HepG2 (cell line): ENCODE measurements around the gene ISG20.

Experiments used
- EZH2 ChIP-seq: conservative IDR thresholded peaks from 2 replicates; pipeline ENCODE4 v1.6.1; 2012; ENCODE audit warnings: mild to moderate bottlenecking, low read depth, low read length, moderate library complexity
- FOXP1 ChIP-seq, 2 experiments: fragments of 450-650 bp in 1 of 2; IDR thresholded peaks; 2 replicates each; pipeline ENCODE4 v1.6.1; 2017 to 2018; ENCODE audit warnings: antibody characterized with exemption in 1 of 2
- REST ChIP-seq, 2 experiments: IDR thresholded peaks; 2 replicates each; pipeline ENCODE4 v1.6.1; 2011 to 2012; ENCODE audit warnings: low read length in 2 of 2, borderline replicate concordance in 1 of 2, low read depth in 1 of 2, mild to moderate bottlenecking in 1 of 2, moderate library complexity in 1 of 2
- SOX6 ChIP-seq, 2 experiments: fragments of 450-650 bp in 1 of 2; sonication (generic) in 1 of 2; formaldehyde crosslinking in 1 of 2; IDR thresholded peaks; 2 replicates each; pipeline versions ENCODE4 v1.4.0 to v1.6.1; 2017 to 2020; ENCODE audit warnings: antibody characterized with exemption in 1 of 2, mild to moderate bottlenecking in 1 of 2, missing genetic modification reagents in 1 of 2
- ZBTB38 ChIP-seq: sonication (generic); formaldehyde crosslinking; IDR thresholded peaks from 2 replicates; pipeline ENCODE4 v1.5.1; 2020; ENCODE audit warnings: mild to moderate bottlenecking, missing genetic modification reagents
- ZIK1 ChIP-seq: sonication (generic); formaldehyde crosslinking; IDR thresholded peaks from 2 replicates; pipeline ENCODE4 v1.5.0; 2020; ENCODE audit warnings: mild to moderate bottlenecking, low read depth, missing genetic modification reagents, borderline replicate concordance
- ZNF3 ChIP-seq: IDR thresholded peaks from 2 replicates; pipeline ENCODE4 v1.7.0; 2017; ENCODE audit warnings: inconsistent platforms
- ZNF318 ChIP-seq: sonication (generic); formaldehyde crosslinking; IDR thresholded peaks from 2 replicates; pipeline ENCODE4 v1.4.0; 2020; ENCODE audit warnings: mild to moderate bottlenecking, missing genetic modification reagents
- TF ChIP-seq, protein P1 (sequence below): sonication (generic); formaldehyde crosslinking; IDR thresholded peaks from 2 replicates; pipeline ENCODE4 v1.8.0; 2022; ENCODE audit warnings: low read depth, missing genetic modification reagents

DNA sequence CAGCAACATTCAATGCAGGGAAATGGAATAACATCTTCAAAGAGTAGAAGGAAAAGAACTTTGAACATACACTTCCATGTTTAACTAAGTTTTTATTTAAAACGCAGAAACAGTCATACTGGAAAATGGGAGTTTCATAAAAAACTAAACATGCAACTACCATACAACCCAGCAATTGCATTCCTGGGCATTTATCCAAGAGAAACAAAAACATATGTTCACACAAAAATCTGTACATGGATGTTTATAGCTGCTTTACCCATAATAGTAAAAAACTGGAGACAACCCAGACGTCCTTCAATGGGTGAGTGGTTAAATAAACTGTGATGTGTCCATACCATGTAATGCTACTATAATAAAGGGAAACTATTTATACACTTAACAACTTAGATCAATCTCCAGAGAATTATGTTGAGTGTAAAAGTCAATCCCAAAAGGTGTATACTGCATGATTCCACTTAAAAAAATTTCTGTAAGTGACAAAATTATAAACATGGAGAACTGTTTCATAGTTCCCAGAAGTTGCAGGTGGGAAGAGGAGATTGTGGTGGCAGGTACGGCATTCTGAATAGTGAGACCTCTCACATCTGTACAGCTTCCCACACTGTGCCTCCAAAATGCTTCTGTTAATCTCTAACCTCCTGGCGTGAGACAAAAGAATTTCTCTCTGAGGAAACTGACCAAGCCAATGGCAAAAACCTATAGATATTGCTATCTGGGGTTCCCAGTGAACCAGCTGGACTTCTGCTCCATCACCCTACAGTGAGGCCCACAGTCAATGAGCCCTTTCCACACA is 23.1 kb downstream of the ISG20 start:
- no peak for TF ChIP-seq ZNF3 (CRISPR knock-in tag)
- no peak for TF ChIP-seq SOX6 (IDR thresholded peaks at IDR 0.05)
- no peak for TF ChIP-seq SOX6 (CRISPR knock-in tag; IDR thresholded peaks at IDR 0.05)
- TF ChIP-seq REST (IDR thresholded peaks at IDR 0.05; ENCODE audit: borderline replicate concordance in 1 of 2, low read depth in 1 of 2, low read length in 2 of 2), result no peak
- TF ChIP-seq ZIK1, result no peak
- no peak for TF ChIP-seq ZNF318 (CRISPR knock-in tag)
- TF ChIP-seq EZH2, result no peak
- TF ChIP-seq ZBTB38 (CRISPR knock-in tag), result no peak
- TF ChIP-seq, protein P1, sequence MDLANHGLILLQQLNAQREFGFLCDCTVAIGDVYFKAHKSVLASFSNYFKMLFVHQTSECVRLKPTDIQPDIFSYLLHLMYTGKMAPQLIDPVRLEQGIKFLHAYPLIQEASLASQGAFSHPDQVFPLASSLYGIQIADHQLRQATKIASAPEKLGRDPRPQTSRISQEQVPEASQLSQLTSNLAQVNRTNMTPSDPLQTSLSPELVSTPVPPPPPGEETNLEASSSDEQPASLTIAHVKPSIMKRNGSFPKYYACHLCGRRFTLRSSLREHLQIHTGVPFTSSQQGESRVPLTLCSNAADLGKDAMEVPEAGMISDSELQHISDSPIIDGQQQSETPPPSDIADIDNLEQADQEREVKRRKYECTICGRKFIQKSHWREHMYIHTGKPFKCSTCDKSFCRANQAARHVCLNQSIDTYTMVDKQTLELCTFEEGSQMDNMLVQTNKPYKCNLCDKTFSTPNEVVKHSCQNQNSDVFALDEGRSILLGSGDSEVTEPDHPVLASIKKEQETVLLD (CRISPR knock-in tag), result no peak
- TF ChIP-seq FOXP1 (IDR thresholded peaks at IDR 0.05), result no peak
- TF ChIP-seq FOXP1 (CRISPR knock-in tag; IDR thresholded peaks at IDR 0.05), result no peak
